CD4-positive, alpha-beta T cell treated with Interleukin-6 for 4 hours (primary cell): Measurements from ENCODE around the gene POLK.
"Not testable (repeated sequence)": the region's sequence is repeated elsewhere in the genome, so short reads cannot be mapped to it uniquely, and the experiment has no call there.

ENCODE experiments used
- DNase-seq: peaks from one replicate; pipeline ENCODE4 v3.0.0-alpha.2; 2020; ENCODE audit warnings: mixed read lengths

POLK gene

DNA sequence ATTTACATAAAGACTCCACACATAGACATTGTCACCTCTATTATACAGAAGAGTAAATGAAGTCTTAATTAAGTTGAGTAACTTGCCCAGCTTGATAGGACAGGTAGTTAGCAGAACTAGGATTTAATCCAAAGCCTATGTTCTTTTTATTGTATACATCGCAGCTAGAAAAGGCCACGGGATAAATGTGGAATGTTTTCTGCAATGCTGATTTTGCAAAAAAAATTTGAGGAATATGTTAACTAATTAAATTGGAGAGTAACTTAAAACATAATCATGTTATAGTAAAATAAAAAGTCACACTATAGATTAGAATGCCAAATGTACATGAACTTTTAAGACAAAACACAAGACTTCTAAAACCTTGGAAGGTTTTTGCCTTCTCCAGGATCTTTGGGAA is 41.1 kb downstream of the POLK start:
- no peak for DNase-seq

DNA sequence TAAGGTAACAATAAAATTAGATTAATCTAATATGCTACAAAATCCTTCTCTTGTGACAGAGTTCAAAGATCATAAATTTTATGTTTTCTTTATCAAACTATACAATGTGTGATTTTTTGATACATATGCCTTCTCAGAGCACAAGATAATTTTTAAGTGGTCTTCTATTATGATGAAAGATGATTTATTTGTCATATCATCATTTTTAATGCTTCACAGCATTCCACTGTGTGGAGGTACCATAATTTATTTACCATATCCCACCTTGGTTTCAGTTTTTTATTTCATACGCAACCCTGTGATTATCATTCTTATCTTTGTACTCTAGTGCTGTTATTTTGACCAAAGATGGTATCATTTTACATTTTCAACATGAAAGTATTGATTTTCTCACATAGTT is 41.7 kb downstream of the POLK start:
- no peak for DNase-seq

DNA sequence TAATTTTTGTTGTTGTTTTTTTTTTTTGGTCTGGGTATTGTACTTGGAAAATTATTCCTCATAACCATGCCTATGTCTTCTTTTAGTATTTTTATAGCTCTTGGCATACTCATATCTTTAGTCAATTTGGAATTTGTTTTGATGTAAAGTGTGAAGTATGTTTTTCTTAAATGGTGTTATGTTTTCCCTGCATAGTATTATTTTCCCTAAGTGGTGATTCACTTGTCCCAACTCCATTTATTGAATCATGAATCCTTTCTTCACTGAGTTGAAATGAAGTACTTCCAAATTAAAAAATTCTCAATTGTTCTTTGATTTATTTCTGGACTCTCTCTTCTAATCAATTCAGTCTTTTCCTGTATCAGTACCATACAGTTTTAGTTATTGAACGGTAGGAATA is 46.5 kb downstream of the POLK start:
- no peak for DNase-seq

GRCh38 chr5:75558981-75559632 is 47.4 kb downstream of the POLK start:
- DNase-seq: no peak

GRCh38 chr5:75560655-75561054 is 49.0 kb downstream of the POLK start:
- DNase-seq: not testable (repeated sequence)

DNA sequence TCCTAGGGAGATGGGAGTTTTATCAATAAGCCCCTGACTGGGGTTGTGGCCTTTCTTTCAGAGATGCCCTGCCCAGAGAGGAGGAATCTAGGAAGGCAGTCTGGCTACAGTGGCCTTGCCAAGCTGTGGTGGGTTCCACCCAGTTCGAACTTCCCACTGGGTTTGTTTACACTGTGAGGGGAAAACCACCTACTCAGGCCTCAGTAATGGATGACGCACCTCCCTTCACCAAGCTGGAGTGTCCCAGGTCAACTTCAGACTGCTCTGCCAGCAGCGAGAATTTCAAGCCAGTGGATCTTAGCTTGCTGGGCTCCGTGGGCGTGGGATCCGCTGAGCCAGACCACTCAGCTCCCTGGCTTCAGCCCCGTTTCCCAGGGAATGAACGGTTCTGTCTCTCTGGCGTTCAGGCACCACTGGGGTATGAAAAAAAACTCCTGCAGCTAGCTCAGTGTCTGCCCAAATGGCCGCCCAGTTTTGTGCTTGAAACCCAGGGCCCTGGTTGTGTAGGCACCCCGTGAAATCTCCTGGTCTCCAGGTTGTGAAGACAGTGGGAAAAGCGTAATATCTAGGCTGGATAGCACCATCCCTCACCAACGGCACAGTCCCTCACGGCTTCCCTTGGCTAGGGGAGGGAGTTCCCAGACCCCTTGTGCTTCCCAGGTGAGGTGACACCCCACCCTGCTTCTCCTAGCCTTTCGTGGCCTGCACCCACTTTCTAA is 54.5 kb downstream of the POLK start:
- not testable (repeated sequence) for DNase-seq

DNA sequence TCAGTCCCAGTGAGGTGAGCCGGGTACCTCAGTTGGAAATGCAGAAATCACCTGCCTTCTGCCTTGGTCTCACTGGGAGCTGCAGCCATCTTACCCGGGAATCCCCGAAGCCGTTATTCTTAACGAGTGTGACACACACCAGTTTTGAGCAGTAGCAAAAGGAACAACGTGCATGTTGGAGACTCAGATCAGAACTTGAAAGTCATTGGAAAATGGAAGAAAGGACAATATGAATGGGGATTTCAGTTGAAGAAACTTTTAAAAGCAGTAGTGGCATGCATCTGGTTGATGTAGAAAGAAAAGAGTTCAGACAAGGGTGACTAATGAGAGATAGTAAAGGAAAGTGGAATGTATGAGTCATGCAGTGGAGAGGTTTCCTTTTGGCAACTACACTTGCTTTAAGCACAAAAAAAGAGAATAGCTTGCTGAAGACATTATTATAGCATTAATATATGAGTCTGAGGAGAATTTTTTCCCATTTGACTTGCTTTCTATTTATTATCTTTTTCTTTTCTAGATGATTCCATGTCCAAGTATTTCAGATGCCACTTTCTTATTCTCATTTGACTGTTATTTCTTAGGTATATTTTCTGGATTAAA is 55.1 kb downstream of the POLK start:
- DNase-seq: peak; percentile 5

DNA sequence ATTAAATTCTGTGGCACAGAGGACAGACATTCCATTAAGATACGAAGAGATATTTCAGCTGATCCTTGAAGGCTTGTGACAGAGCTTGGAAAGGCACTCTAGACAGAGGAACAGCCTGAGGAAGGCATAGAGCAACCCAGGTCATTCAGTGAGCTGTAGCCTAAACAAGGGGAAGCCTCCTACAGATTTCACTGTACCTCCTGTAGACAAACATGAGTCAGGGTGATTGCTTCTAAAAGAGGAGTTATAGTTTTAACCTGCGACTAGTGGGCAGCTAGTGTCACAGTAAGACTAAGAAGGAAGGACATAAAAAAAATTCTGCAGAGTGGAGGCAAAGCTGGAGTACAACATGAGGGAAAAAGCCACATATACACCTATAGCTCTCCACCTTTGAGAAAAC is 56.0 kb downstream of the POLK start:
- no peak for DNase-seq

DNA sequence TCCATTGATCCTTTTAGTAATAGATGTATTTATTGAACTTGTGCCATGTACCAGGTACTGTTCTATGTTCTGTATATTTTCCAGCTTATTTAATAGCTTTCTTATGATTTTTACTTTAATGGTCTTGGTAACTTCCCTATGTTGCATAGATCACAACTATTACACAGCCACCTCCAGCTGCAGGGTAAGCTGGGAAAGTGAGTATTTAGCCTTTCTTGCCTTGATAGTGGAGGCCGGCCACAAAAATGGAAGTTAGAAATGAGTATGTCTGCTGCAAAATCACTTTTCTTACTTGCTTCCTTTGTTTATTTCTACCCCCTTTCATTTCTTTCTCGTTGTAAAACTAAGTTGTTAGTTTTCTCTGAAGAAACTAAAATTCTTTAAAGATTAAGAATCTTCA is 56.5 kb downstream of the POLK start:
- DNase-seq: no peak

DNA sequence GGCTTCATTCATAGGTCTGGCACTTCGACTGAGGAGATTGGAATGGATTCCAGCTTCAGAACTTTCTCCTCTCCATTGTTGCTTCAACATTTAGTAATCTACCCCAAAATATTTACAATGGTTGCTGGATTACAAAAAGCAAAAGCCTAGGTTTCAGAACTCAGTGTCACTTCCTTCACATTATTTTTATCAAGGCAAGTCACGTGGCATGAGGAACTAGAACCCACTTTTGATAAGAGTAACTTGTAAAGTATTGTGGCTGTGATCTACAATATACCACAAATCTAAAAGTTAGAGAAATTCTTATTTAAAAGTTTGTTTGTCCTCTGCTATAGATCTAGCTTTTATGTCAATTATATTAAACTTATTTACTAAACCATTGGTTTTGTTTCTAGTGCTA is 59.9 kb downstream of the POLK start:
- DNase-seq: no peak

GRCh38 chr5:75574791-75575190 is 63.1 kb downstream of the POLK start:
- no peak for DNase-seq

GRCh38 chr5:75578280-75578679 is 66.6 kb downstream of the POLK start:
- DNase-seq: not testable (repeated sequence)

GRCh38 chr5:75584641-75585040 is 73.0 kb downstream of the POLK start:
- DNase-seq: no peak

DNA sequence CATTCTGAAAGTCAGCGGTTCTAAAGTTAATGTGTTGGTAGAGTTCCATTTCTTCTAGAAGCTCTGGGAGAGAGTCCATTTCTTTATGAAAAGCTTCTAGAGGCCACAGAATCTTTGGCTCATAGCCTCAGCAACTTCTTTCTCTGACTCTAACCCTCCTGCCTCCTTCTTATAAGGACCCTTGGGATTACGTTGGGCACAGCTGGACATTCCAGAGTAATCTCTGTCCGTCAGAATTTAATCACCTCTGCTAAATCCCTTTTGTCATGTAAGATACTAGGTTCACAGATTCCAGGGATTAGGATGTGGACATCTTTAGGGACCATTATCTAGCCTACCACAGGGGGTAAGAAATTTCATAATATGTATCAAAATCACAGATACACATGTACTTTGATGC is 77.0 kb downstream of the POLK start:
- no peak for DNase-seq

DNA sequence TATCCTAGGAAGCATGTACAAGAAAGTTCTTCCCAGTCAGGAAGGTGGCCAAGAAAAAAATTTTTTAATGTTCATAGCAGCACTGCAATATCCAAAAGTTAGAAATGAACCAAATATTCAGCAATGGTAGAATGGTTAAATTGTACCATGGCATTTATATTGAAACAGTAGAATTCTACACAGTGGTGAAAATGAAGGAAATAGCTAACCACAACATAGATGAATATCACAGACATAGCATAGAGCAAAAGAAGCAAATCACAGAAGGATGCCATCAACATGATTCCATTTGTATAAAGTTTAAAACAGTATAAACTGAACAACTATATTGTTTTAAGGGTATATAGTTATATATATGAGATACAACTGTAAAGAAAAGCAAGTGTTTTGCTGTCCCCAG is 88.8 kb downstream of the POLK start:
- no peak for DNase-seq

DNA sequence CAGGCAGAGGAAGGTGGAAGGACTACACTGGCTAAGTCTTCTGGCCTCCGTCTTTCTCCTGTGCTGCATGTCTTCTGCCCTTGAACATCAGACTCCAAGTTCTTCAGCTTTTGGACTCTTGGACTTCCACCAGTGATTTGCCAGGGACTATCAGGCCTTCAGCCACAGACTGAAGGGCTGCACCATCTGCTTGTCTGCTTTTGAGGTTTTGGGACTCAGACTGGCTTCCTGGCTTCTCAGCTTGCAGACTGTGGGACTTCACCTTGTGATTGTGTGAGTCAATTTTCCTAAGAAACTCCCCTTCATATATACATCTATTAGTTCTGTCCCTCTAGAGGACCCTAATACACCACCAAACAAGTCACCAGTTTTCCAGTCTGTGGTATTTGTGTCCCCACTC is 89.9 kb downstream of the POLK start:
- no peak for DNase-seq

DNA sequence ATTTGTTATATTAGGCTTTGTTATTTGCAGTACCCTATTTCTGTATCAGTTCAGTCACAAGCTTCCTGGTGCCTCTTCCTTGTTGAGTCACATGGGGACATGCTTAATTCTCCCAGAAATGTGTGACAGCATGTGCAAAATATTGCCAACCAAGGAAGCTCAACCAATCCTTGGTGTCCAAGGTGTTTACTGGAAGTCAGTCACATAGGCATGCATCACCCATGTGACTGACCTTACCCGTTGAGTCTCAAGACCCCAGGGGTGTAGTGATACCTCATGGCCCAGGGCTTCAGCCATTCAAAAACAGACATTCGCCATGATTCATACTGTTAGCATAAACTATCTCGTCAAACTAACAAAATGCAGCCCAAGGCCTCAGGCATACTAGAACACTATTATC is 90.3 kb downstream of the POLK start:
- no peak for DNase-seq

DNA sequence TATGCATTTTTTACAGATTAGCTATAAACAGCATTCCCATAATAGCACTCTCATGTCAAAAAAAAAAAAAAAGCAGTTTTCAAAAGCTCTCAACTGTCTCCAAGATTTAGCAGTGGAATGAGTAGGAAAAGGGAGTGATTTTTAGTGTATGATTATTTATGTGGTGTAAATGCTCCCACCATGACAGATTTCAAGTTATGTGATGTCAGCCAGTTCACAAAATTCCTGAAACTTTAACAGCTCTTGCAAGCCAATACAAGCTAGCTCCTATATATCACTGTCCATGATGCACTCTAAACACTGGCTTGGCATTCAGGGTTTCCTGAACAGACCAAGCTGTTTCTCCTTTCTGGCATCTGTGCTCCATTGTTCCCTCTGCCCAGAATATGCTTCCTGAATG is 91.7 kb downstream of the POLK start:
- no peak for DNase-seq

DNA sequence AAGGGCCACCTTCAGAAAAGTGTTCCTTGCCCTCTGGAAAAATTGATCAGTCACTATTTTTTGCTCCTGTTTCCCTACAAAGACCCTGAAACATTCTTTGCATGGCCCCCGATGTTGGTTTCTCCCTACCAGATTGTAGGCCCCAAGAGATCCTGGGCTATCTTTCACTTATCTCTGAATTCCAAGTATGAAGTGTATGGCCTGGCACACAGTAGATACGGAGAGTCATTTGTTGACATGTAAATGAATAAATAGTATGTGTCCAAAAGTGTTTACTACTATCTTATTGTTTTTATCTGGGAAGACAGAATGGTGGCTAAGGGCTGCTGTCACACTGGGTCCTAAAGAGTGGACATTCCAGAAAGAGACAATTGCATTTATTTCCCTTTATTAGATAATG is 92.1 kb downstream of the POLK start:
- DNase-seq: no peak

- DNase-seq: not testable (repeated sequence)
Observed at GRCh38 chr5:75607341-75607740, 95.7 kb downstream of the POLK start.

DNA sequence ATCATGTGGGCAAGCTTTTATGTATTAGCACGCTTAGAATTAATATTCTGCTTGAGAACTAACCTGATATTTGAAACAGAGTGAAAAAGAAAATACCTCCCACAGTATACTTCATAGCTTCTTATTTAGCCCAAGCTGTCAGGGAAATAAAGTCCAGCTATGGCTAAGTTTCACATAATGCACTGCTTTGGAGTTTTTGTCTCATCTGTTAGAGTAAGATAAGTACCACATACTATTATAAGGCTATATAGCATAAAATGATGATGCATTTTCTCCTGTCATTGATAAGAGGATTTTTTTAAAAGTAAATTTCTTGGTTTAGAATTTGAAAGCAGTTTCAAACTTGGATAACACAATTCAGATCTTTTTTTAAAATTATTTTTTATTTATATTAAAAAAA is 97.2 kb downstream of the POLK start:
- no peak for DNase-seq

DNA sequence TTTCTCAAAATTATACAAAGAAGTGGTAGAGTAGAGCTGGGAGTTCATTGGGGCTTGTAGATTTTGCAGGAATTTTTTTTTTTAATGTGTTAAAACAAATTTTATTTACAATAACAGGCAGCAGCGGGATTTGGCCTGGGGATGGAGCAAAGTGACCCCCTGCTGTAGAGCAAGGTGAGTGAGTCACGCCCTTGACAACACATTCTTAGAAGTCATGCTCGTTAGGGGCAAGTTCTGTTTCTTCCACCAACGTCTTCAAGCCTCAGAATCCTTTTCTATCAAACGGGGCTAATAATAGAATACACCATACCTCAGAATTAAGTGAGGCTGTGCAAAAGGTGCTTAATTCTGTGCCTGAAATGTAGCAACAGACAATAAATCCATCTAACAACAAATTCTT is 98.5 kb downstream of the POLK start:
- no peak for DNase-seq

DNA sequence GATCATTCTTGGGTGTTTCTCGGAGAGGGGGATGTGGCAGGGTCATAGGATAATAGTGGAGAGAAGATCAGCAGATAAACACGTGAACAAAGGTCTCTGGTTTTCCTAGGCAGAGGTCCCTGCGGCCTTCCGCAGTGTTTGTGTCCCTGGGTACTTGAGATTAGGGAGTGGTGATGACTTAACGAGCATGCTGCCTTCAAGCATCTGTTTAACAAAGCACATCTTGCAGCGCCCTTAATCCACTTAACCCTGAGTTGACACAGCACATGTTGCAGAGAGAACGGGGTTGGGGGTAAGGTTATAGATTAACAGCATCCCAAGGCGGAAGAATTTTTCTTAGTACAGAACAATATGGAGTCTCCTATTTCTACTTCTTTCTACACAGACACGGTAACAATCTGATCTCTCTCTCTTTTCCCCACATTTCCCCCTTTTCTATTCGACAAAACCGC is 99.2 kb downstream of the POLK start:
- not testable (repeated sequence) for DNase-seq
